HG03469 (cell line): Measurements from ENCODE around the gene CRB2.

Experiments
- ATAC-seq: cut with Tn5 transposase; IDR thresholded peaks from one replicate; pipeline ENCODE4 v1.9.1; 2021; ENCODE audit warnings: mild to moderate bottlenecking, moderate library complexity, moderate number of reproducible peaks; ENCODE audit not compliant: unreplicated experiment

CRB2 gene

DNA sequence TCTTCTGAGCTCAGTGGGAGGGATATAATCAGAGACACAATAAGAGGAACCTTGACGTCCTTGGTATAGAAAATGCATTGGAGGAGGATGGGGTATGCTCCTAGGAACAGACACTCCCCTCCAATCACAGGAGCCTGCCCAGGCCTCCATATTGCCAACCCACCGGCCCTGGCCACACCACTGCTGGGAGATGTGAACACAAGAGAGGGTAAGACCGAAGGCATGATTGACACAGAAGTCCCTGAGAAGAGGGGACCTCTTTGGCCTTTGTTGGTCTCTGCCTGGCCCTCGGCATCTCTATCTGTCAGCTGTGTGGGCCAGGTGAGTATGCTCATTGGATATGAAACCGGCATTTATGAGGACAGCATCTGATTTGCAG is 62.0 kb downstream of the CRB2 start:
- ATAC-seq: no peak

DNA sequence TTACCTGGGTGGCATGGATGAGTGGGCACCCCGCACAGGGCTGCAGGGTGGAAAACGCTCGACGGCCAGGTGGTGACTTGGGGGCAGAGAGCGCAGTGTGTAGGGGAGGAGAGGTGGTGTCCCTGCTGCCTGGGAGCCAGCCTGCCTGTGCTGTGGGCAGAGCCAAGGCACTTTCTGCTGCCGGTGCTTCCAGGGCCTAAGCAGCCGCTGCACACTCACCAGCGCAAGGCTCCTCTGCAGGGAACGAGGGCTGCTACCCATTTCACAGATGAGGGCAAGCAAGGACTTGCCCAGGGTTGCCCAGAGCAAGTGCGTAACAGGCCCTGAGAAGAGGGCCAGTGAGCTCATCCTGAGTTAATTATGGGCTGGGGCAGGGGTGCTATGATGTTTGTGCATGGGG is 62.5 kb downstream of the CRB2 start:
- no peak for ATAC-seq

DNA sequence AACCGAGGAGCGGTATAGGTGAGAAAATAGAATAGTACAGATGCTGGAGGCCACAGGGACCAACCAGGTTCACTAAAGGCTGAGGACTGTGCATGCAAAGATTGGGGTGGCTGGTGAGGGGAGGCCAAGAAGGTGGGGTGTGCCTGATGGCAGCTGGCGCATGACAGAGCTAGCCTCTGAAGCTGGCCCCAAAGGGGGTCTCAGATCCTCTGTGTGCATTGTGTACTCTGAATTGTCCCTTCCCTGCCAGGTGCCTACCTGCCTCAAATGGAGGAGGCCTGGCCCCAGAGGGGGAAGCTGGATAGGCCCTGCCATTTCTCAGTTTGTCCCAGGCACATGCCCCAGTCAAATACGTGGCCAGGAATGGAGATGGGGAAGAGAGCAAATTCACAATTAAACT is 63.1 kb downstream of the CRB2 start:
- ATAC-seq: no peak

DNA sequence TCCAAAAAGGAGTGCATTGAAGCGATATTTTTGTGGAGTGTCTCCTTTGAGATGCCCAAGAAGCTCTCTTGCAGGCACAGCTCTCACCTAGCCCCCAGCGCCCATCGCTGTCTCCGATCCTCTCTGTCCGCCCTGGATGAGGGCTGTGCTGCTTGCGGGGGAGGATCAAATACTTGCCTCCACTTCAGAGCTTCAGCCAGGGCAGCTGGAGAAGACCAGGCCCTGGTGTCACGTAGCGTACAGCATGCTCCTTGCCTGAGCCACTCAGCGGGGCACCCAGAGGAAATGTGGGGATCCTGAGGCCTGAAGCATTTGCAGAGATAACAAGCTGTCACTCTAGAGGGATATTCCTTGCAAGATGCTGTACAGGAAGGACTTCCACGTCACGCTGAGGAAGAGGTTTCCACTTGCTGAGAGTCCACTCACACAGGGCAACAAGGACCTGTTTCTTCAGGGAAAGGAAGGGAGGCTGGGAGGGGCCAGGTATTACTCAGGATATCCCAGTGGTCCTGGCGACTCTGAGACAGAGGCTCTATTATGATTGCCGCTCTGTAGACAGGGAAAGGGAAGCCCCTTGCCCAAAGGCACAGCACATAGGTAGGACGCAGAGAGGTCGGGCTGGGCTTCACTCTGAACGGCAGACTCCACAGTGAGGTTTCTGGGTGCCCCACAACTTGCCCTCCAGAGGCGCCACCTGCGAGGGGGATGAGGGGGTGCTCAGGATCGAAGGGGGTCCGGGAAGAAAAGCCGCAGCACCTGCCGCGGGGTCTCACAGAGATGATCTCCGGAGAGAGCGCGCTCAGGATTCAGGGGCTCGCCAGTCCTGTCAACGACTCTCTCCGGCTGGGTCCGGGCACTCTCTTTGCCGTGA is 64.0 kb downstream of the CRB2 start:
- ATAC-seq: no peak

DNA sequence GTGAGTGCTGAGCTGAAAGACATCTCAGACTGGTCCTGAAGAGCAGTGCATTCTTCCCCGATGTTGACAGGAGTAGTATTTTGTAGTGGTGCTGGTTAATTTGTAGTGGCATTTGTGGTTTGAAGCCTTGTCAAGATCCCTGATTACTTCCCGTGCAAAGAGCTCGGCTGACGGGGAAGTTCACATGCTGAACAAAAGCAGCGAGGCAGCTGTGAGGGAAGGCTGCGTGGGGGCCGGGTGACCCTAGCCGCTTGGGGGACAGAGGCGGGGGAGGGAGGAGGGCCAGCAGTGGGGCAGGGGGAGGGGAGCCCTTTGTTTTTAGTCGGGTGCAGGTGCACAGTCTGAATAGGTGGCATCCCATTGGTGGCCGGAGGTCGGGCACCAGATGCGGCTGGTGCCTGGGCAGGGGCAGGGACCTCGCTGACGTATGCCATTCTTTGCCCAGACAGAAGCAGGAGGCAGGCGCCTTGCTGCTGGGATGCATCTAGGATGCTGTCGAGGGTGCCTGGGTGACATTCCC is 64.7 kb downstream of the CRB2 start:
- ATAC-seq: no peak

DNA sequence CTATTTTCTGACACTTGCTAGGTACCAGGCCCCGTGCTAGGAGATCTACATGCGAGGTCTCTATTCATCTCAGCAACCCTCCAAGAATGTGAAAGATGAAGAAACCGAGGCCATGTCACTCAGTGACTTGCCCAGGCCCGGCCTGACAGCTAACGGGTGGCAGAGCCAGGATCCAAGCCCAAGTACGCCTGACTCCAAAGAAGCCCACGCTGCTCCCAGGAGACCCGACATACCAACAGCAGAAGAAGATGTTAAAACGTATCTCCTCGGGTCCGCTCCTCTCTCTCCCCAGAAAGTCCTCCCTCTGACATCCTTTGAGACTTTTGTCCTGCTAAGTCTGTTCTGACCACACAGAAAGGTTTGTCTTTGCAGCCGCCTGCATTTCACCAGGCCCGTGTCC is 65.2 kb downstream of the CRB2 start:
- no peak for ATAC-seq

DNA sequence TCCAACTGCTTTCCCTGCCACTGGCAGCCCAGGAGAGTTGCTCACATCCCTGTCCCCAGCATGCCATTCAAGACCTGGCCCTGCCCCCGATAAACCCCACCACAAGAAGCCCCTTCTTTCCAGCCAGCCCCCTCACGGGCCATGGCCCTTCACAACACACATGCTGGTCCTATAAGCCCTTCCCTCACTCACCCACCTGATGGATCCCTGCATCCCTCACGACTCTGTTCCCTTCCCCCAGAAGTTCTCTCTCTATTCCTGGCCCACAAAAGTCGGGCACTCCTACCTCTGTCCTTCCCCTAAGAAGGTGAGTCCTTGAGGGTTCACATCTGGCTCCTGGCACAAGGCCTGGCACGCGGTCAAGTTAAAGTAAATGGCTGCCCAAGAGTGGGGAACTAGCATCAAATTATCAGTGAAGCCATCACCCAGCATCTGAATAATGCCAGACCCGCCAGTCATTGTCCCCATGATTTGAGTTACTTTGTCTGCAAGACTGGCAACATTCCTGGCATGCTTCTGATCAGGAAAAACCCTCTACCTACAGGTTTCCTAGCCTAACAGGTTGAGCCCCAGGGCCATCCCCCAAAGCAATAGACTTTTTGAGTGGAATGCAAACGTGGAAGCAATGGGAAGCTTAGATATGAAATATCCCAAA is 65.9 kb downstream of the CRB2 start:
- no peak for ATAC-seq

DNA sequence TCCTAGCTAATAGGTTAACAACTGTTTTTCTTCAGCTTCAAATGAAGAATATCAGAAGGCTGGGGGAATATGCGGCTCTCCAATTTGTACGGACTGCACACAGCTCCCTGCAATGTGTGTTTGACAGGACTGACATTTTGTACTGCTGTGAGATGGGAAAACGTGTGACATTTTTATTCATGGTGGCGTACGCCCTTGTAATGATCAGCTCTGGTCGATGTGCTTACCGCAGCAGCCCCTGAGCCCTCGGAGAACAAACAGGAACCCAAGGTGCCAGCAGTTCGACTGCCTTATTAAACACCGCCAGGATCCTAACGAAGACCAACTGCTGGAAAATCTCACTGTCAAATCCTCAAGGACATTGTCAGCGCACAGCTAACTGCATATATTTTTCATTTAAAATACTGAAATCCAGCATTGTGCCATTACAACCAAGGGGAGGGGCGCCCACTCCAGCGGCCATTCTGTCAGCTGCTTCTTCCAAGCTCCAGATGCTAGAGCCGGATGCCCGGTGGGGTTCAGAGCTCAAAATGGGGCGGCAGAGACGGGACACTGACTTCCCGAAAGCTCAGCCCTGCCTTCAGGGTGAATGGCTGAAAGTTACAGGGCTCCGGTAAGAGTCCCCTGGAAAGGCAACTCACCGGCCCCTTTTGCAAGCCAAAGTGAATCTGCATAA is 66.8 kb downstream of the CRB2 start:
- no peak for ATAC-seq

DNA sequence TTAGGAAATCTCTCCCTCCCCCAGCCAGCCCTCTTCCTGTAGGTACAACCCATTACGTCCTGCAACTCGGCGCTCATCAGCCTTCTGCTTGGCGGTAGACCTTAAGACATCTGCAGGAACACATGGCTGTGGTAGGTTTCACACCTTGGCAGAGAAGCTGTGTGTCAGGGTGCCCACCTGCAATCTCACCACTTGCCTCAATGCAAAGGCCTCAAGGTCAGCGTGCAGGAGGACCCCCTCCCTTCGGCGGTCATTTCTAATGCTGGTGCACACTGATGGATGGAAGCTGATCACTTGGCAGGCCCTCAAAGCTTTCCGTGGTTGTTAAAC is 67.3 kb downstream of the CRB2 start:
- ATAC-seq: no peak

DNA sequence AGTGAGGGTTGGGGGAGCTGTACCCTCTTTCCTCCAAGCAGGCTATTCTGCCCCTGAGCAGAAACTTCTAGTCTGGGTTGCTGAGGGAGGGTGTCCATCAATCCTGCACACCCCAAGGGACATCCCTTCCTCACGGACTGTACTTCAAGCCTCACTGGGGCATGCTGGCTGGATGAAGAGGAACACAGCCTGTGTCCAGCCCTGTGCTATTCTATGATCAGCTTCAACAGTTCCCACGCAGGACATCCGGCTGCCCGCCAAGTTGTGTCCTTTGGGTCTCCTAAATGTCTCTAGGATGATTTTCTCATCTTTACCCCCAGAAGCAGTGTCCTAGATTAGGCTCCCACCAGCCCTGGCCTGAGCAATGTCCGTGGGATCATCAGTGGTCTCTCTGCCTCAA is 68.1 kb downstream of the CRB2 start:
- ATAC-seq: no peak

DNA sequence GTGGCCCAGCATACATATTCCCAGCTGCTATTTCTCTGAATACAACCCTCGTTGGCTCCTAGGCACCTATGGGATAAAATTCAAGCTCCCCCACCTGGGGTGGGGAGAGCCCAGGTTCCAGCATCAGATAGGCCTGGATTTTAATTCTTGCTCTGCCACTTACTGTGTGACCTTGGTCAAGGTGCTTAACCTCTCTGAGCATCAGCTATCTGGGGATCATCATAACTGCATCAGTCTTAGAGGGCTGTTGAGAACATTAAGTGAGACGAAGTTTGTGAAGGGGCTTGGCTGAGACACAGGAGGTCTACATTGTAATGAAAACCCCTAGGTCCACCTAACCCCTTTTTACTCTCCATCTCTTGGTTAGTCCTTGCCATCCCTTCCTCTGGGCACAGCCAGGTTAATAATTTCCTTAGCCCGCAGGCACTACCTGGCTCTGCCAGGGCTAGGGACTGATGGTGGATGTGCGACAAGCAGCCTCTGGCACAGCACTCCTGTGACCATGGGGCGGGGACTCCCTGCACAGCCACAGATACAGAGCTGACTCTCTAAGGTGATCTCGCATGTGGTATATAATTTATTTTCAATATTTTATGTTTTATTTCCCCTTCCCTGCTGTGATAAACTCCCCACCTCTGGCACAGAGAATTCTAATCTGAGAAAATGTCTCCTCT is 68.7 kb downstream of the CRB2 start:
- no peak for ATAC-seq

DNA sequence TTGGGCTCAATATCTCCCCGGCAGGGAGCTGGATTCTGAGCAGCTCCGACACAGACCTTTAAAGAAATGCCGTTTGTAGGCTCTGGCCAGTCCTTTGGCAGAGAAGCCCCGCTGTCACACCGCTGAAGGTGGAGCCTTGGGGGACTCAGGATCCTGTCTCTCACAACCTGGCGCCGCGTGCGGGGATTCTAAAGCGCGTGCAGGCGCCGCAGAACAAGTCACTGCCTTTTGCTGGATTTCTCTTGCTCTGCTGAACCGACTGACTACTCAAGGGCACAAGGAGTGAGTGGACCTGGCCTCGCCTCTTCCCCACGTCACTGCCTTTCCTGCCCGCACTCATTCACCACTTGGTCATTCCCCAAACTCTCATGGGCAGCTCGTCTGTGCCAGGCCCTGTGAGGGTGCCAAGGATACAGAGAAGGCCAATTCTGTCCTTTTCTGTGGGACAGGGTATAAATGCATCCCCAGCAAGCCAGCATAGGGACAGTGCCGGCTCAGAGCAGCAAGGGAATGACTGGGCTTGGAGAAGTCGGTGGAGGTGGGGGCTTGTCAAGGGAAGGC is 69.3 kb downstream of the CRB2 start:
- no peak for ATAC-seq

DNA sequence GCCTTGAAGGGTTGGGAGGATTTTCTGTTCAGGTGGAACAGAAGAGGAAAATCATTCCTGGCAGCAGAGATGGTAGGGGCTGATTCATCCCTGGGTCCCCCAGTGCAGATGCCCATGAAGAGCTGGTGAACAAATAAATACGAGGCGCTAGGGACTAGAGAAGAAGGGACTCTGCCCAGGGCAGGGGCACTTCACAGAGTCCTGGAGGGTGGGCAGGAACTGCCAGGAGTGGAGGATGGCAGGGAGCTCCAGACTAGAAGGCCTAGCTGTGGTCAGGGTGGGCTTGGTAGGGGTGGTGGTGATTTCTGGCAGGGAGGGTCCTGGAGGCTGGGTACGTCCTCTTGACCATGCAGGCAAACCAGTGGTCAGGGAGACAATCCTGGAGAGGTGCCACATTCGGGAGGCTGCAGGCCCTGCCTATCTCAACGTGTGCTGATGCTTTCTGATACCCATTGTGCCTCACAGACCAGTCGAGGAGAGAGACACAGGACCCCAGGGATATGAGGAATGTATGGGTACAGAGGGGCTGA is 69.9 kb downstream of the CRB2 start:
- ATAC-seq: no peak

DNA sequence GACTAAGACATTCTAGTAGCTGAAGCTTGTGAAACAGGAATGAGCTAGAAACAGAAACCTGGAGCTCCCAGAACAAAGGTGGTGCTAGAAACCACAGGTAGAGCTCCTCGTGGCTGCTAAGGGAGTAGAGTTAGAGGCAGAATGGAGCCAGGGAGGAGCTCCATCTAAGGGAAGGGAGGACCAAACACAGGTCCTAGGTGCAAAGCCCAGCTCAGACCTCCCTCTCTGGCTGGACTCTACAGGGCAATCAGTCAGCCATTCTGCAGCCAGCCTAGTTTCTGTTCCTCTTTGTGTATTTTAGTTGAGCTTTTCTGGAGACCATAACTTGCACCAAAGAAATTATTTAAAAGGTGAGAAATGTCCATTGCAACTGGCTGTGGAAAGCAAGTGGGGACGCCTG is 70.4 kb downstream of the CRB2 start:
- no peak for ATAC-seq
